Measurements from ENCODE around the gene UMODL1.

UMODL1 gene

GRCh38 chr21:42107177-42107880 is 36.2 kb downstream of the UMODL1 start:
- DNase-seq (no peak), ATAC-seq (replicated peaks) (peak; percentile 17)
- Mint-ChIP-seq H3K36me3 (ENCODE audit: insufficient read depth) (peaks cover 4% of the 10 kb centered on the region), H3K27ac (no peak overlapping the region), H3K4me1 (ENCODE audit: low read depth in 2 of 2) (peaks cover 0 to 6% of the 10 kb centered on the region in 2 donors), H3K4me3 (peak overlapping the region in 1 of 2 donors; percentile 51), H3K9me3 (no peaks in the 10 kb centered on the region), H3K27me3 (peaks cover 7 to 59% of the 10 kb centered on the region in 2 donors)

- peak; percentile 98 for ATAC-seq (replicated peaks)
- H3K27ac Mint-ChIP-seq: no peak overlapping the region
- peaks cover 4% of the 10 kb centered on the region for H3K36me3 Mint-ChIP-seq (ENCODE audit: insufficient read depth)
- DNase-seq: peak; percentile 48 to 55 (median 55)
- H3K4me1 Mint-ChIP-seq (ENCODE audit: low read depth in 2 of 2): peaks cover 0 to 6% of the 10 kb centered on the region in 2 donors
- no peaks in the 10 kb centered on the region for H3K9me3 Mint-ChIP-seq
- peak overlapping the region in 1 of 2 donors; percentile 51 for H3K4me3 Mint-ChIP-seq
- H3K27me3 Mint-ChIP-seq: peaks cover 14 to 59% of the 10 kb centered on the region in 2 donors
These were observed 36.9 kb downstream of the UMODL1 start for GRCh38 chr21:42107881-42108553.

GRCh38 chr21:42108554-42109340 is 37.6 kb downstream of the UMODL1 start:
- H3K36me3 Mint-ChIP-seq (ENCODE audit: insufficient read depth): peaks cover 7% of the 10 kb centered on the region
- H3K27me3 Mint-ChIP-seq: peaks cover 21 to 59% of the 10 kb centered on the region in 2 donors
- H3K4me1 Mint-ChIP-seq (ENCODE audit: low read depth in 2 of 2): peaks cover 0 to 6% of the 10 kb centered on the region in 2 donors
- DNase-seq (no peak), ATAC-seq (replicated peaks) (no peak)
- H3K9me3 Mint-ChIP-seq: no peaks in the 10 kb centered on the region
- H3K4me3 Mint-ChIP-seq: peak overlapping the region in 1 of 2 donors; percentile 37
- no peak overlapping the region for H3K27ac Mint-ChIP-seq

GRCh38 chr21:42109473-42109872 is 38.4 kb downstream of the UMODL1 start:
- Mint-ChIP-seq H3K36me3 (ENCODE audit: insufficient read depth) (peaks cover 6% of the 10 kb centered on the region), H3K27ac (no peak overlapping the region), H3K4me3 (no peak overlapping the region), H3K4me1 (ENCODE audit: low read depth in 2 of 2) (peaks cover 0 to 6% of the 10 kb centered on the region in 2 donors), H3K9me3 (no peaks in the 10 kb centered on the region), H3K27me3 (peaks cover 28 to 59% of the 10 kb centered on the region in 2 donors)
- DNase-seq (no peak), ATAC-seq (replicated peaks) (no peak)

- Mint-ChIP-seq H3K9me3 (no peaks in the 10 kb centered on the region), H3K27ac (no peak overlapping the region), H3K36me3 (ENCODE audit: insufficient read depth) (peaks cover 2% of the 10 kb centered on the region), H3K4me3 (no peak overlapping the region), H3K4me1 (ENCODE audit: low read depth in 2 of 2) (peaks cover 0 to 6% of the 10 kb centered on the region in 2 donors), H3K27me3 (peaks cover 34 to 59% of the 10 kb centered on the region in 2 donors)
- DNase-seq: no peak
- ATAC-seq (replicated peaks): no peak
These were observed 38.9 kb downstream of the UMODL1 start for GRCh38 chr21:42109873-42110525.

- Mint-ChIP-seq H3K27ac (no peak overlapping the region), H3K4me1 (ENCODE audit: low read depth in 2 of 2) (peaks cover 0 to 6% of the 10 kb centered on the region in 2 donors), H3K4me3 (no peak overlapping the region), H3K9me3 (no peaks in the 10 kb centered on the region), H3K27me3 (peaks cover 39 to 59% of the 10 kb centered on the region in 2 donors), H3K36me3 (ENCODE audit: insufficient read depth) (peaks cover 2% of the 10 kb centered on the region)
- DNase-seq (no peak), ATAC-seq (replicated peaks) (no peak)
These were observed 39.8 kb downstream of the UMODL1 start for GRCh38 chr21:42110691-42111469.

GRCh38 chr21:42111470-42111743 is 40.3 kb downstream of the UMODL1 start:
- DNase-seq (no peak), ATAC-seq (replicated peaks) (no peak)
- Mint-ChIP-seq H3K9me3 (no peaks in the 10 kb centered on the region), H3K4me3 (no peak overlapping the region), H3K27me3 (peaks cover 42 to 57% of the 10 kb centered on the region in 2 donors), H3K27ac (no peak overlapping the region), H3K36me3 (ENCODE audit: insufficient read depth) (peaks cover 2% of the 10 kb centered on the region), H3K4me1 (ENCODE audit: low read depth in 2 of 2) (peaks cover 0 to 6% of the 10 kb centered on the region in 2 donors)

GRCh38 chr21:42111811-42112210 is 40.7 kb downstream of the UMODL1 start:
- ATAC-seq (replicated peaks) (no peak), DNase-seq (no peak)
- H3K4me1 Mint-ChIP-seq (ENCODE audit: low read depth in 2 of 2): peaks cover 0 to 6% of the 10 kb centered on the region in 2 donors
- no peak overlapping the region for H3K4me3 Mint-ChIP-seq
- no peaks in the 10 kb centered on the region for H3K9me3 Mint-ChIP-seq
- H3K27me3 Mint-ChIP-seq: peaks cover 46 to 57% of the 10 kb centered on the region in 2 donors
- peaks cover 2% of the 10 kb centered on the region for H3K36me3 Mint-ChIP-seq (ENCODE audit: insufficient read depth)
- H3K27ac Mint-ChIP-seq: no peak overlapping the region

GRCh38 chr21:42112238-42112637 is 41.1 kb downstream of the UMODL1 start:
- H3K4me3 Mint-ChIP-seq: no peak overlapping the region
- DNase-seq: no peak

GRCh38 chr21:42112857-42113256 is 41.7 kb downstream of the UMODL1 start:
- DNase-seq (no peak), ATAC-seq (replicated peaks) (no peak)
- peaks cover 3 to 12% of the 10 kb centered on the region in 2 donors for H3K4me1 Mint-ChIP-seq (ENCODE audit: low read depth in 2 of 2)
- no peaks in the 10 kb centered on the region for H3K9me3 Mint-ChIP-seq
- H3K4me3 Mint-ChIP-seq: no peak overlapping the region
- H3K27me3 Mint-ChIP-seq: peaks cover 56 to 63% of the 10 kb centered on the region in 2 donors
- H3K36me3 Mint-ChIP-seq (ENCODE audit: insufficient read depth): peaks cover 2% of the 10 kb centered on the region
- H3K27ac Mint-ChIP-seq: no peak overlapping the region

More at GRCh38 chr21:42112238-42112637, 41.1 kb downstream of the UMODL1 start:
- H3K27me3 Mint-ChIP-seq: peaks cover 50 to 57% of the 10 kb centered on the region in 2 donors
- H3K9me3 Mint-ChIP-seq: no peaks in the 10 kb centered on the region
- no peak overlapping the region for H3K27ac Mint-ChIP-seq
- ATAC-seq (replicated peaks): no peak
- peaks cover 2% of the 10 kb centered on the region for H3K36me3 Mint-ChIP-seq (ENCODE audit: insufficient read depth)
- H3K4me1 Mint-ChIP-seq (ENCODE audit: low read depth in 2 of 2): peaks cover 1 to 9% of the 10 kb centered on the region in 2 donors

GRCh38 chr21:42113926-42114409 is 42.9 kb downstream of the UMODL1 start:
- DNase-seq: no peak
- no peak for ATAC-seq (replicated peaks)
- Mint-ChIP-seq H3K27me3 (peaks cover 66 to 74% of the 10 kb centered on the region in 2 donors), H3K27ac (no peak overlapping the region), H3K36me3 (ENCODE audit: insufficient read depth) (peaks cover 2% of the 10 kb centered on the region), H3K4me1 (ENCODE audit: low read depth in 2 of 2) (peaks cover 3 to 11% of the 10 kb centered on the region in 2 donors), H3K9me3 (no peaks in the 10 kb centered on the region), H3K4me3 (no peak overlapping the region)

GRCh38 chr21:42114646-42115045 is 43.5 kb downstream of the UMODL1 start:
- H3K9me3 Mint-ChIP-seq: no peaks in the 10 kb centered on the region
- DNase-seq: no peak
- H3K36me3 Mint-ChIP-seq (ENCODE audit: insufficient read depth): peaks cover 2% of the 10 kb centered on the region
- no peak overlapping the region for H3K27ac Mint-ChIP-seq
- no peak overlapping the region for H3K4me3 Mint-ChIP-seq
- peaks cover 73 to 80% of the 10 kb centered on the region in 2 donors for H3K27me3 Mint-ChIP-seq
- no peak for ATAC-seq (replicated peaks)
- peaks cover 3 to 14% of the 10 kb centered on the region in 2 donors for H3K4me1 Mint-ChIP-seq (ENCODE audit: low read depth in 2 of 2)
